Measurements from ENCODE around the gene RIN1. TPM values are rescaled to one million over a fixed set of nuclear protein-coding genes. Genes with fewer than 3 reads are reported as not detected.

The RIN1 gene
- total and polyA plus RNA-seq, 2 of the 13 experiments (the other 11 are each of a cell fraction or from before 2014, with no cell fraction given), result 2.4 to 4.1 TPM

DNA sequence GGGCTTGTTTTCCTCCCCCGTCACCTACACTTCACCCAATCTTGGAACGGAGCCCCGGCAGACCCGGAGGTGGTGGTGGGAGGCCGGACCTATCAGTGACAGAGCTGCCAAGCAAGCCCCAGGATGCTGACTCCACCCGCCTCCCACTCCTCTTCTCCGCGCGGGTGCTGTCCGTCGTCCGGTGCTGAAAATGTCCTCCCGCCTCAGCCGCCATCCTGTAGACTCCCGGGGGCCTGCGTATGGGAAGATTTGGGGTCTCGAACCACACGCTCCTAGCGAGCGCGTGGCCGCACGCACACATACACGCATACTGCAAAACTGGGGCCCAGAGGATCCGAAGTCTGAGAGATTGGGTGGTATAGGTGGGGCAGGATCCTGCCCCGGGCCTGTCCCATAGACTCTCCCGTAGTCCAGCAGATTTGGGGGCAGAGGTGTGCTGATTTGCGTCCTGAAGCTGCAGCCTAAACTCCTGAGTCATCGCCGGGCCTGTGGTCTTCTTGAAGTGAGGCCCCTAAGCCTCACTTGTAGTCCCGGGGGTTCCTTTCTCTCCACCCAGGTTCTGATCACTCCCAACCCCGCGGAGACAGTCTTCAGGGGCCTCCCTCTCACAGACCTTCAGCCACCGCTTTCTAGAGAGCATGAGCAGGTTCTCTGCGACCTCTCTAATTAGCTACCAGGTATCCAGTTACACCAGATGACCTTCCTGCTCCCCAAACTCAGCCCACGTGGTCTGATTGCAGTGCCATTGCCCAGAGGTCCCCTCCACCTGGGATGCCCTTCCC, 46.5 kb downstream of the RIN1 start (continued):
- TF ChIP-seq, protein P1, sequence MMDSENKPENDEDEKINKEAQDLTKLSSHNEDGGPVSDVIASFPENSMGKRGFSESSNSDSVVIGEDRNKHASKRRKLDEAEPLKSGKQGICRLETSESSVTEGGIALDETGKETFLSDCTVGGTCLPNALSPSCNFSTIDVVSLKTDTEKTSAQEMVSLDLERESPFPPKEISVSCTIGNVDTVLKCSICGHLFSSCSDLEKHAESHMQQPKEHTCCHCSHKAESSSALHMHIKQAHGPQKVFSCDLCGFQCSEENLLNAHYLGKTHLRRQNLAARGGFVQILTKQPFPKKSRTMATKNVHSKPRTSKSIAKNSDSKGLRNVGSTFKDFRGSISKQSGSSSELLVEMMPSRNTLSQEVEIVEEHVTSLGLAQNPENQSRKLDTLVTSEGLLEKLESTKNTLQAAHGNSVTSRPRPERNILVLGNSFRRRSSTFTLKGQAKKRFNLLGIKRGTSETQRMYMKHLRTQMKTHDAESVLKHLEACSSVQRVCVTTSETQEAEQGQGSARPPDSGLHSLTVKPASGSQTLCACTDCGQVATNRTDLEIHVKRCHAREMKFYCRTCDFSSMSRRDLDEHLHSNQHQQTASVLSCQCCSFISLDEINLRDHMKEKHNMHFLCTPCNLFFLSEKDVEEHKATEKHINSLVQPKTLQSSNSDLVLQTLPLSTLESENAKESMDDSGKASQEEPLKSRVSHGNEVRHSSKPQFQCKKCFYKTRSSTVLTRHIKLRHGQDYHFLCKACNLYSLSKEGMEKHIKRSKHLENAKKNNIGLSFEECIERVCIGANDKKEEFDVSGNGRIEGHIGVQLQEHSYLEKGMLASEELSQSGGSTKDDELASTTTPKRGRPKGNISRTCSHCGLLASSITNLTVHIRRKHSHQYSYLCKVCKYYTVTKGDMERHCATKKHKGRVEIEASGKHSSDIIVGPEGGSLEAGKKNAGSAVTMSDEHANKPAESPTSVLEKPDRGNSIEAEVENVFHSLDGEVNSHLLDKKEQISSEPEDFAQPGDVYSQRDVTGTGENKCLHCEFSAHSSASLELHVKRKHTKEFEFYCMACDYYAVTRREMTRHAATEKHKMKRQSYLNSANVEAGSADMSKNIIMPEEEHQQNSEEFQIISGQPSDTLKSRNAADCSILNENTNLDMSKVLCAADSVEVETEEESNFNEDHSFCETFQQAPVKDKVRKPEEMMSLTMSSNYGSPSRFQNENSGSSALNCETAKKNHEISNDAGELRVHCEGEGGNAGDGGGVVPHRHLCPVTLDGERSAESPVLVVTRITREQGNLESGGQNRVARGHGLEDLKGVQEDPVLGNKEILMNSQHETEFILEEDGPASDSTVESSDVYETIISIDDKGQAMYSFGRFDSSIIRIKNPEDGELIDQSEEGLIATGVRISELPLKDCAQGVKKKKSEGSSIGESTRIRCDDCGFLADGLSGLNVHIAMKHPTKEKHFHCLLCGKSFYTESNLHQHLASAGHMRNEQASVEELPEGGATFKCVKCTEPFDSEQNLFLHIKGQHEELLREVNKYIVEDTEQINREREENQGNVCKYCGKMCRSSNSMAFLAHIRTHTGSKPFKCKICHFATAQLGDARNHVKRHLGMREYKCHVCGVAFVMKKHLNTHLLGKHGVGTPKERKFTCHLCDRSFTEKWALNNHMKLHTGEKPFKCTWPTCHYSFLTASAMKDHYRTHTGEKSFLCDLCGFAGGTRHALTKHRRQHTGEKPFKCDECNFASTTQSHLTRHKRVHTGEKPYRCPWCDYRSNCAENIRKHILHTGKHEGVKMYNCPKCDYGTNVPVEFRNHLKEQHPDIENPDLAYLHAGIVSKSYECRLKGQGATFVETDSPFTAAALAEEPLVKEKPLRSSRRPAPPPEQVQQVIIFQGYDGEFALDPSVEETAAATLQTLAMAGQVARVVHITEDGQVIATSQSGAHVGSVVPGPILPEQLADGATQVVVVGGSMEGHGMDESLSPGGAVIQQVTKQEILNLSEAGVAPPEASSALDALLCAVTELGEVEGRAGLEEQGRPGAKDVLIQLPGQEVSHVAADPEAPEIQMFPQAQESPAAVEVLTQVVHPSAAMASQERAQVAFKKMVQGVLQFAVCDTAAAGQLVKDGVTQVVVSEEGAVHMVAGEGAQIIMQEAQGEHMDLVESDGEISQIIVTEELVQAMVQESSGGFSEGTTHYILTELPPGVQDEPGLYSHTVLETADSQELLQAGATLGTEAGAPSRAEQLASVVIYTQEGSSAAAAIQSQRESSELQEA (CRISPR knock-in tag; IDR thresholded peaks at IDR 0.05; ENCODE audit: not compliant biosample characterization), result no peak
- TF ChIP-seq, protein P2, sequence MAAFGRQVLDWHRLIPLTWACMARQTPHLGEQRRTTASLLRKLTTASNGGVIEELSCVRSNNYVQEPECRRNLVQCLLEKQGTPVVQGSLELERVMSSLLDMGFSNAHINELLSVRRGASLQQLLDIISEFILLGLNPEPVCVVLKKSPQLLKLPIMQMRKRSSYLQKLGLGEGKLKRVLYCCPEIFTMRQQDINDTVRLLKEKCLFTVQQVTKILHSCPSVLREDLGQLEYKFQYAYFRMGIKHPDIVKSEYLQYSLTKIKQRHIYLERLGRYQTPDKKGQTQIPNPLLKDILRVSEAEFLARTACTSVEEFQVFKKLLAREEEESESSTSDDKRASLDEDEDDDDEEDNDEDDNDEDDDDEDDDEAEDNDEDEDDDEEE (CRISPR knock-in tag; IDR thresholded peaks at IDR 0.05), result peak; percentile 91; the same call in 1 of the 2 replicates
- TF ChIP-seq, protein P3, sequence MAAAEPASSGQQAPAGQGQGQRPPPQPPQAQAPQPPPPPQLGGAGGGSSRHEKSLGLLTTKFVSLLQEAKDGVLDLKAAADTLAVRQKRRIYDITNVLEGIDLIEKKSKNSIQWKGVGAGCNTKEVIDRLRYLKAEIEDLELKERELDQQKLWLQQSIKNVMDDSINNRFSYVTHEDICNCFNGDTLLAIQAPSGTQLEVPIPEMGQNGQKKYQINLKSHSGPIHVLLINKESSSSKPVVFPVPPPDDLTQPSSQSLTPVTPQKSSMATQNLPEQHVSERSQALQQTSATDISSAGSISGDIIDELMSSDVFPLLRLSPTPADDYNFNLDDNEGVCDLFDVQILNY (CRISPR knock-in tag; conservative IDR thresholded peaks at IDR 0.05), result no peak
- peak; percentile 33; the same call in 1 of the 2 replicates for TF ChIP-seq PHF8 (CRISPR knock-in tag; IDR thresholded peaks at IDR 0.05)
- TF ChIP-seq MATR3 (CRISPR knock-in tag; IDR thresholded peaks at IDR 0.05), result no peak
- TF ChIP-seq, protein P4, sequence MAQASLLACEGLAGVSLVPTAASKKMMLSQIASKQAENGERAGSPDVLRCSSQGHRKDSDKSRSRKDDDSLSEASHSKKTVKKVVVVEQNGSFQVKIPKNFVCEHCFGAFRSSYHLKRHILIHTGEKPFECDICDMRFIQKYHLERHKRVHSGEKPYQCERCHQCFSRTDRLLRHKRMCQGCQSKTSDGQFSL (CRISPR knock-in tag; IDR thresholded peaks at IDR 0.05), result peak; percentile 12; the same call in 1 of the 2 replicates
- peak; percentile 67; the same call in 1 of the 2 replicates for TF ChIP-seq ZNF790 (CRISPR knock-in tag; IDR thresholded peaks at IDR 0.05; ENCODE audit: borderline replicate concordance)
- TF ChIP-seq HHEX (CRISPR knock-in tag; IDR thresholded peaks at IDR 0.05), result no peak
- peak; percentile 98; the same call in 1 of the 2 replicates for TF ChIP-seq ARID2 (CRISPR knock-in tag; IDR thresholded peaks at IDR 0.05; ENCODE audit: borderline replicate concordance)
- peak; percentile 54; the same call in 1 of the 2 replicates for TF ChIP-seq SIX4 (CRISPR knock-in tag; IDR thresholded peaks at IDR 0.05)
- no peak for TF ChIP-seq PRPF4 (IDR thresholded peaks at IDR 0.05; ENCODE audit: low read depth, low read length, poor library complexity, severe bottlenecking)
- TF ChIP-seq ZNF589 (CRISPR knock-in tag; conservative IDR thresholded peaks at IDR 0.05), result peak; percentile 92
- TF ChIP-seq CHD2 (IDR thresholded peaks at IDR 0.05; ENCODE audit: low read depth, low read length), result no peak
- TF ChIP-seq POGZ (CRISPR knock-in tag; IDR thresholded peaks at IDR 0.05), result no peak
- TF ChIP-seq SRY (CRISPR knock-in tag; IDR thresholded peaks at IDR 0.05), result no peak
- TF ChIP-seq, protein P5, sequence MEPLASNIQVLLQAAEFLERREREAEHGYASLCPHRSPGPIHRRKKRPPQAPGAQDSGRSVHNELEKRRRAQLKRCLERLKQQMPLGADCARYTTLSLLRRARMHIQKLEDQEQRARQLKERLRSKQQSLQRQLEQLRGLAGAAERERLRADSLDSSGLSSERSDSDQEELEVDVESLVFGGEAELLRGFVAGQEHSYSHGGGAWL (CRISPR knock-in tag; IDR thresholded peaks at IDR 0.05), result peak; percentile 82; the same call in 1 of the 2 replicates
- no peak for TF ChIP-seq MYC (CRISPR knock-in tag; IDR thresholded peaks at IDR 0.05; ENCODE audit: borderline replicate concordance)
- peak; percentile 86 for TF ChIP-seq MEIS2 (CRISPR knock-in tag; IDR thresholded peaks at IDR 0.05)
- peak; percentile 74 for TF ChIP-seq WIZ (CRISPR knock-in tag; IDR thresholded peaks at IDR 0.05)

All from HepG2 (cell line).